Small intestine (tissue), 4 donors: ENCODE measurements around the gene SCML1. TPM values are rescaled to one million over a fixed set of nuclear protein-coding genes. Genes with fewer than 3 reads are reported as not detected.

Source experiments
- polyA plus RNA-seq, 4 donors: library from polyadenylated mRNA; stranded (reverse) in 3 of 4; unstranded in 1 of 4; fragments of 200-250 nt in 3 of 4; fragments of 120-200 nt in 1 of 4; gene quantifications; one replicate each; pipeline versions ENCODE4 v1.2.1 to v1.2.3, GENCODE V29; 2013
- donor health status: healthy with polysubstance abuse.
- donor health status: Bipolar disorder and iron deficiency.
- donor health status: healthy.

The SCML1 gene
- polyA plus RNA-seq, 4 donors = 8.1 to 15.5 (median 13.1) TPM

Other genes starting within 250 kb of the SCML1 start
- gene RAI2, start 123.8 kb downstream of the SCML1 start, polyA plus RNA-seq = 10 to 100 TPM in 1 of 4 donors, 1 to 10 TPM in 2, not detected in 1; 6.5 to 11.2 (median 9.0) TPM